HL-60 (cell line): ENCODE data around the gene TNRC18.
"Not testable (repeated sequence)": the region's sequence is repeated elsewhere in the genome, so short reads cannot be mapped to it uniquely, and the experiment has no call there.

ENCODE experiments used
- GABPA ChIP-seq: IDR thresholded peaks from 2 replicates; pipeline ENCODE4 v1.6.1; 2012; ENCODE audit warnings: low read depth
- POLR2AphosphoS5 ChIP-seq: IDR thresholded peaks from 2 replicates; pipeline ENCODE4 v1.6.1; 2012; ENCODE audit warnings: low read depth
- SPI1 ChIP-seq: IDR thresholded peaks from 2 replicates; pipeline ENCODE4 v1.6.1; 2012; ENCODE audit warnings: low read depth, mild to moderate bottlenecking, borderline replicate concordance
- TF ChIP-seq, protein P1 (sequence below): IDR thresholded peaks from one replicate; pipeline ENCODE4 v1.5.1; 2011; ENCODE audit warnings: low read length, control low read depth, inconsistent platforms; ENCODE audit not compliant: insufficient read depth
- TF ChIP-seq, protein P2 (sequence below): IDR thresholded peaks from 2 replicates; pipeline ENCODE4 v1.6.1; 2012; ENCODE audit warnings: low read depth; ENCODE audit not compliant: insufficient replicate concordance

DNA sequence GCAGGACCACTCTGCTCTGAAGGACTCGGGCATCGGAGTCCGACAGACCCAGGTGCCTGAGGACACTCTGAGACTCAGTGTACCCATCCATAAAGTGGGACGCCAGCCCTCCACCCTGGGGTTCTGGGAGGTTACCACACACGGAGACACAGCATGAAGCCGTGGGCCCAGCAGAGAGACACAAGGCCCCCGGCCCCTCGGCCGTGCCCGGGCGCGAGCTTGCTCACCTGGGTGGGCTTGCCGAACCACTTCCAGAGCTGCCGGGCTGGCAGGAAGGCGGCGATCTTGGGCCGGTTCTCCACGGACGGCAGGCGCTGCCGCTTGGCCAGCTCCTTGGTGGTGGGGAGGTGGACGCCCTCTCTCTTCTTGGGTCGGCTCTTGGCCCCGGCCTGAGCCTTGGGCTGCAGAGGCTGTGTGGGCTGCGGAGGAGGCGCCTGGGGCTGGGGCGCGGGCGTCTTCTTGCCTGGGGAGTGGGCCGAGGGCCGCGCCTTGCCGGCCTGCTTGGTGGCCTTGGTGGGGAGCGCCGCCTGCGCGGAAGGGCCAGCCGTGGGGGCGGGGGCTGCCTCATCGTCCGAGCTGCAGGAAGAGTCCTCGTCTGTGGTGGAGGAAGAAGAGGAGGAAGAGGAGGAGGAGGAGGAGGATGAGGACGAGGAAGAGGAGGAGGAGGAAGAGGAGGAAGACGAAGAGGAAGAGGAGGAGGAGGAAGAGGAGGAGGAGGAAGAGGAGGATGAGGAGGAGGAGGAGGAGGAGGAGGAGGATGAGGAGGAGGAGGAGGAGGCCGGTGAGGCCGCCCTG is 111.2 kb downstream of the TNRC18 start:
- TF ChIP-seq, protein P1, sequence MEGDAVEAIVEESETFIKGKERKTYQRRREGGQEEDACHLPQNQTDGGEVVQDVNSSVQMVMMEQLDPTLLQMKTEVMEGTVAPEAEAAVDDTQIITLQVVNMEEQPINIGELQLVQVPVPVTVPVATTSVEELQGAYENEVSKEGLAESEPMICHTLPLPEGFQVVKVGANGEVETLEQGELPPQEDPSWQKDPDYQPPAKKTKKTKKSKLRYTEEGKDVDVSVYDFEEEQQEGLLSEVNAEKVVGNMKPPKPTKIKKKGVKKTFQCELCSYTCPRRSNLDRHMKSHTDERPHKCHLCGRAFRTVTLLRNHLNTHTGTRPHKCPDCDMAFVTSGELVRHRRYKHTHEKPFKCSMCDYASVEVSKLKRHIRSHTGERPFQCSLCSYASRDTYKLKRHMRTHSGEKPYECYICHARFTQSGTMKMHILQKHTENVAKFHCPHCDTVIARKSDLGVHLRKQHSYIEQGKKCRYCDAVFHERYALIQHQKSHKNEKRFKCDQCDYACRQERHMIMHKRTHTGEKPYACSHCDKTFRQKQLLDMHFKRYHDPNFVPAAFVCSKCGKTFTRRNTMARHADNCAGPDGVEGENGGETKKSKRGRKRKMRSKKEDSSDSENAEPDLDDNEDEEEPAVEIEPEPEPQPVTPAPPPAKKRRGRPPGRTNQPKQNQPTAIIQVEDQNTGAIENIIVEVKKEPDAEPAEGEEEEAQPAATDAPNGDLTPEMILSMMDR = not testable (repeated sequence)
- TF ChIP-seq POLR2AphosphoS5 = 0 out of 2 replicates have a peak, but pooled peaks have one; percentile 11
- TF ChIP-seq GABPA, SPI1: not testable (repeated sequence)
- TF ChIP-seq, protein P2, sequence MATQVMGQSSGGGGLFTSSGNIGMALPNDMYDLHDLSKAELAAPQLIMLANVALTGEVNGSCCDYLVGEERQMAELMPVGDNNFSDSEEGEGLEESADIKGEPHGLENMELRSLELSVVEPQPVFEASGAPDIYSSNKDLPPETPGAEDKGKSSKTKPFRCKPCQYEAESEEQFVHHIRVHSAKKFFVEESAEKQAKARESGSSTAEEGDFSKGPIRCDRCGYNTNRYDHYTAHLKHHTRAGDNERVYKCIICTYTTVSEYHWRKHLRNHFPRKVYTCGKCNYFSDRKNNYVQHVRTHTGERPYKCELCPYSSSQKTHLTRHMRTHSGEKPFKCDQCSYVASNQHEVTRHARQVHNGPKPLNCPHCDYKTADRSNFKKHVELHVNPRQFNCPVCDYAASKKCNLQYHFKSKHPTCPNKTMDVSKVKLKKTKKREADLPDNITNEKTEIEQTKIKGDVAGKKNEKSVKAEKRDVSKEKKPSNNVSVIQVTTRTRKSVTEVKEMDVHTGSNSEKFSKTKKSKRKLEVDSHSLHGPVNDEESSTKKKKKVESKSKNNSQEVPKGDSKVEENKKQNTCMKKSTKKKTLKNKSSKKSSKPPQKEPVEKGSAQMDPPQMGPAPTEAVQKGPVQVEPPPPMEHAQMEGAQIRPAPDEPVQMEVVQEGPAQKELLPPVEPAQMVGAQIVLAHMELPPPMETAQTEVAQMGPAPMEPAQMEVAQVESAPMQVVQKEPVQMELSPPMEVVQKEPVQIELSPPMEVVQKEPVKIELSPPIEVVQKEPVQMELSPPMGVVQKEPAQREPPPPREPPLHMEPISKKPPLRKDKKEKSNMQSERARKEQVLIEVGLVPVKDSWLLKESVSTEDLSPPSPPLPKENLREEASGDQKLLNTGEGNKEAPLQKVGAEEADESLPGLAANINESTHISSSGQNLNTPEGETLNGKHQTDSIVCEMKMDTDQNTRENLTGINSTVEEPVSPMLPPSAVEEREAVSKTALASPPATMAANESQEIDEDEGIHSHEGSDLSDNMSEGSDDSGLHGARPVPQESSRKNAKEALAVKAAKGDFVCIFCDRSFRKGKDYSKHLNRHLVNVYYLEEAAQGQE = not testable (repeated sequence)
